Retinal pigment epithelial cell (primary cell): ENCODE measurements around the gene BCL2L13.
A peak's percentile ranks its signal among the peaks of the same experiment; 100 is the strongest.

Source experiments
- DNase-seq: peaks from one replicate; pipeline ENCODE4 v3.0.0-alpha.2; 2010; ENCODE audit warnings: low read depth
- H3K4me3 ChIP-seq: 2 replicates; pipeline ENCODE4 v1.5.1; 2011; ENCODE audit warnings: mild to moderate bottlenecking, low read length, control low read depth, moderate library complexity
- CTCF ChIP-seq: conservative IDR thresholded peaks from 2 replicates; pipeline ENCODE4 v1.5.1; 2011; ENCODE audit warnings: low read depth, low read length, control low read depth, inconsistent platforms

The BCL2L13 gene

DNA sequence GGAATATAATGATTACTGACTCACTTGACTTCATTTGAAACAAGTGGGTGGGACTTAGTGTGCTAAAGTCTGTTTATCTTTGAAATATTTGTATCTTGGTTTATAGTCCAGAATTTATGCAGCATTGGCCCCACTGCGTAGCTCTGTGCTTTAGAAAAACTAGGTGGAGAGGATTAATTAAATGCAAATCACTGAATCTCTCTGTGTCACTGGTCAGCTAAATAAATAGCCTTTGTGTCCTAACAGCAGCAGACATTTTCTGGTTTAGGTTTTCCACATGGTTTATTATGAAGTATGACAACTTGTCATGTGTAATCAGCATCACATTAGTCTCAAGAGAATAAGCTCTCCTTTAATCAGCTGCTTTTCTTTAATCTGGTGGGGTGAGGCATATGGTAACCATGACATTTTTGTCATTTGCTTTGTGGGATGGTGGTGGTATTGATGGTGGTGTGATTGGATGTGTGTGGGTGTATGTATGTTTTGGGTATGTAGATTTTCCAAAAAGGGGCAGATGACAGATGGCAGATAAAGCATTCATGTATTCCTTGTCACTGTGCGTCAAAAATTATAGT is 33.9 kb downstream of the BCL2L13 start:
- no peak overlapping the region for H3K4me3 ChIP-seq
- TF ChIP-seq CTCF = no peak
- DNase-seq = peak; percentile 99

DNA sequence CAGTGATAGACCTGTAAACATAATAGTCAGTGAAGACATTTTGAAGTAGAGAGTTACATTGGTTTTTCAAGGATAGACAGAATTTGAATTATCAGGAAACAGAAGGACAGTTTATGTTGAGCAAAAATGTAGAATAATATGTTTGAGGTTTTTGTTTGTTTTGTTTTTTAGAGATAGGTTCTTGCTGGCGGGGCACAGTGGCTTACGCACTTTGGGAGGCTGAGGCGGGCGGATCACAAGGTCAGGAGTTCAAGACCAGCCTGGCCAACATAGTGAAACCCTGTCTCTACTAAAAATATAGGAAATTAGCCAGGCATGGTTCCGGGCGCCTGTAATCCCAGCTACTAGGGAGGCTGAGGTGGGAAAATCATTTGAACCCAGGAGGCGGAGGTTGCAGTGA is 35.6 kb downstream of the BCL2L13 start:
- no peak overlapping the region for H3K4me3 ChIP-seq
- TF ChIP-seq CTCF = no peak
- DNase-seq = no peak

GRCh38 chr22:17675584-17675983 is 37.0 kb downstream of the BCL2L13 start:
- DNase-seq = no peak
- no peak overlapping the region for H3K4me3 ChIP-seq
- TF ChIP-seq CTCF = no peak

GRCh38 chr22:17678817-17679385 is 40.3 kb downstream of the BCL2L13 start:
- H3K4me3 ChIP-seq = no peak overlapping the region
- peak; percentile 63 for DNase-seq
- TF ChIP-seq CTCF = no peak

DNA sequence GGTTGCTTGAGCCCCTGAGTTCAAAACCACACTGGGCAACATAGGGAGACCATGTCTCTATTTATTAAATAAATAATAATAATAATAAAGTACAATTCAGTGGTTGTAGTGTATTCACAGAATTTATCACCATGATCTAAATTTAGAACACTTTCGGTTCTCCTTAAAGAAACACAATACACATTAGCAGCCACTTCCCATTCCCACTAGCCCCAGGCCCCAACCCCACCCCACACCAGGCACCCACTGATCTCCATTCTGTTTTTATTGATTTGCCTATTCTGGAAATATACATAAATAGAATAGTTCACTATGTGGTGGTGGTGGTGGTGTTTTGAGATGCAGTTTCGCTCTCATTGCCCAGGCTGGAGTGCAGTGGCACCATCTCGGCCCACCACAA is 45.7 kb downstream of the BCL2L13 start:
- no peak for TF ChIP-seq CTCF
- H3K4me3 ChIP-seq = no peak overlapping the region
- no peak for DNase-seq

DNA sequence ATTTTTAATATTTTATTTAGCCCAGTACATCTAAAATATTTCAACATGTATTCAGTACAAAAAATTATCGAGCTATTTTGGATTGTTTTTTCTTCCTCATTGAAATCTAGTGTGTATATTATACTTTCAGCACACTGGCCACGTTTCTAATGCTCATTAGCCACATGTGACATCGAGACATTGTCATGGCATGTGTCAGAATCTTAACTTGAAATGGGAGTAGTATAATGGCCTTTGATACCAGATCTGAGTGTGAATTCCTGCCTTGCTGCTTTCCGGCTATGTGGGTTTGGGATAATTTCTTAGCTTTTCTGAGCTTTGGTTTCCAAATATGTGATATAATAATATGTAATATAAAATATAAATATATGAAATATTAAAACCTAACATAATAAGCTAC is 54.3 kb downstream of the BCL2L13 start:
- no peak for TF ChIP-seq CTCF
- H3K4me3 ChIP-seq = no peak overlapping the region
- DNase-seq = no peak

DNA sequence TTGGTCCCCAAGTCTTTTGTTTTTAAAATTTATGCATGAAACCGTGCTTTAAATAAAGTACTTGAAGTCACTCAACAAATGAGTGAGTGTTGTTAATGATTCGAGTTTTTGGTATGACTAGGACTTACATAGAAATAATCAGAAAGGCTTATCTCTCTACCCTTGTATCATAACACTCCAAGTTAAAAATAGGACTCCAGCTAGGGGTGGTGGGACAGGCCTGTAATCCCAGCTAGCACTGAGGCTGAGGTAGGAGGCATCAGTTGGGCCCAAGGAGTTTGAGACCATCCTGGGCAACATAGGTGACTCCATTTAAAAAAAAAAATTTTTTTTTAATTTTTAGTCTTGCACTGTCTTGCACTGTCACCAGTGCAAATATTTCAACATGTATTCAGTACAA is 55.6 kb downstream of the BCL2L13 start:
- TF ChIP-seq CTCF = no peak
- DNase-seq = no peak
- H3K4me3 ChIP-seq = no peak overlapping the region
